GM15510 (cell line): ENCODE results near the gene HMX3.

Experiments used
- POLR2A ChIP-seq: IDR thresholded peaks from 3 replicates; pipeline ENCODE4 v1.6.1; 2011; ENCODE audit warnings: borderline replicate concordance; ENCODE audit not compliant: insufficient read length; ENCODE audit errors: extremely low read depth

HMX3 gene

GRCh38 chr10:123141791-123142700 is 6.3 kb downstream of the HMX3 start:
- no peak for TF ChIP-seq POLR2A

DNA sequence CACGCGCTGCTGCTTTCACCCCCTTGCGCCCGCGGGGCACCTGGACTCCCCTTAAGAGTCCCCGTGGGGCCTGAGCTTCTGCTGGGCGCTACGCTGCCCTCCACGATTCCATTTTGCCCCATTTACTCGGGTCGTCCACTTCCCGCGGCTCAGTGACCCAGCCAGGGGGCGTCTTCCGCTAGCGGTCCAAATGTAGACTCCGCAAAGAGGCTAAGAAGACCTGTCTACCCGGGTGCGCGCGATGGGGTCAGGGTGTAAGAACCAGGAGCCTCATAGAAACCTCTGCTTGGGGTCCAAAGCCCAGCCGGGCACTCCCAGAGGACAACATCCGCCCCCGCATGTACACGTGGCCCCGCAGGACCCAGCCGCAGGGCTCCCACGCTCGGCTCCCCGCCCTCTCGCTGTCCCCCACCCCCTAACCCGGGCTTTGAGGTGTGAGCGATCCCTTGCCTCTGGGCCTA is 7.0 kb downstream of the HMX3 start:
- no peak for TF ChIP-seq POLR2A

DNA sequence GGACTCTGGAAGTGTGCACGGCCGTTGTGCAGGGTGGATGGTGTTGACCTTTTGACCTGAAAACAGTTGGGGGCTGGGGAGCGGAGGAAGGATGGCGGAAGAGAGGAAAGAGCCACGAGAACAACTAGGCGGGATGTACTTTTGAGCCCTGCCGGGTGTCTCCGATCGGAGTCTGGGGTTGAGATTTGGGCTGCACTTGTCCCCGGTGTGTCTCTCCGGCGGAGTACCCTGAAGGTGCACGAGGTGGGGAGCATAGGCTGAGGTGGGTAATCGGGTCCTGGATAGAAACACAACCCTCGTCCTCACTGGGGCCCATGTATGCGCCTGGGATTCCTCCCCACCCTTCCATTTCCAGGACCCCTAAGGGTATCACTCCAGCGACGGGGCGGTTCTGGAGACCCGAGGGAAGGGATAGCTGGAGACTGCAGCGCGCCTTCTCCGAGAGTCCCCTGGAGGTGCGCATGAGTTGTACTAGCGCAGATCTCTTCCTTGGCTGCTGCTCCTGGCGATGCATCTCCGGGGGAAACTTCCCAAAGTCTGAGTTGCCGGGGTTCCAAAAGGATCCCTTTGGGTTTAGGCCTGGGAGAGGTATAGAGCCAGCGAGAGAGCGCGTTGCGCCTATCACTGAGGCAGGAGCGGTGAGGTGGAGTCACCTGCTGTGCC is 7.5 kb downstream of the HMX3 start:
- TF ChIP-seq POLR2A, result no peak

DNA sequence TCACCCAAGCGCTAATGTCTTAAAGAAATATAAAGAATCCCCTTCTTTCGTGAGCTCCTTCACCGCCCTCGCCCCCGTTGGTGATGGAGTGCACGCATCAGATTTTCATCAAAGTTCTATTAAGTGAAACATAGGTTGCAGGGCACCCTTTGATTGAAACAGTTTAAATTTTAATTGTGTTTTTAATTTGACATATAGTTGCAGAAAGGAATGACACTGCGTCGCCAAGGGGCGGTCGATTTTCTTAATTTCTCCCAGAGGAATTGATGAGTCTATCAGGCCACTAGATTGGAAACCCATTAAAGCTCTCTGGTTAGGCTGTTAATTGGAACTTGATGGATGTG is 8.0 kb downstream of the HMX3 start:
- no peak for TF ChIP-seq POLR2A

GRCh38 chr10:123144697-123145541 is 9.1 kb downstream of the HMX3 start:
- TF ChIP-seq POLR2A, result no peak

GRCh38 chr10:123145542-123146012 is 9.8 kb downstream of the HMX3 start:
- TF ChIP-seq POLR2A, result no peak

- no peak for TF ChIP-seq POLR2A
Observed at GRCh38 chr10:123146013-123146893, 10.5 kb downstream of the HMX3 start.

GRCh38 chr10:123146894-123147634 is 11.3 kb downstream of the HMX3 start:
- no peak for TF ChIP-seq POLR2A

GRCh38 chr10:123147635-123148413 is 12.1 kb downstream of the HMX3 start, which contains the start of gene HMX2:
TSS of gene HMX2 (plus strand) at chr10:123148136. CDS start at chr10:123148379, 243 bp downstream.
- peak; percentile 28 for TF ChIP-seq POLR2A

DNA sequence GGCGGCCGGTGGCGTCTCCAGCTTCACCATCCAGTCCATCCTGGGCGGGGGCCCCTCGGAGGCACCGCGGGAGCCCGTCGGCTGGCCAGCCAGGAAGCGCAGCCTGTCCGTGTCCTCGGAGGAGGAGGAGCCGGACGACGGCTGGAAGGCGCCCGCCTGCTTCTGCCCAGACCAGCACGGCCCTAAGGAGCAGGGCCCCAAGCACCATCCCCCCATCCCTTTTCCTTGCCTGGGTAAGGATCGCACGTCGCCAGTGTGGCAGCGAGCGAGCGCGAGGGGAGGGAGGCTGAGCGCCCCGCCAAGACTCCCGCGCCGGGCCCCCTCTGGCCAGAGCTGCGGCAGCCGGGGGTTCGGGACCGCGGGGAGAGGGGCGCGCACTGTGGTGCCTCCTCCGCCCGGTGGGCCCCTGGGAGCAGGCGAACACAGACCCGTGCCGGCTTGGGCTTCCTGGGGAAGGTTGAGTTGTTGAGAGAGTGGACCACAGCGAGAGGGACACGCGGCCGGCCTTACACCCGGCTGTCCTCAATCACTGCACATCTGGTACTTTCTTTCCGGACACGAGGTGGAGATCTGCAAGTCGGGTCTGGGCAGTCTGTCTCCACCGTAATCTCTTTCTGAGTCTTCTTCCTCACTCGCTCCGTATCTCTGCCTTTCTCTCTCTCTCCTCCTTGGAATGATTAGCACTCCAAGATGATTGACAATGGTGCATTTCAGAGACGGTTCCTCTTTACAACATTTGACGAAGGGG is 12.8 kb downstream of the HMX3 start:
- TF ChIP-seq POLR2A, result no peak

GRCh38 chr10:123149162-123149567 is 13.4 kb downstream of the HMX3 start:
- no peak for TF ChIP-seq POLR2A
